ENCODE measurements around the gene PPP1R3E.

PPP1R3E gene

GRCh38 chr14:23252006-23252405 lies 50.7 kb downstream of the PPP1R3E start:
- no peak for TF ChIP-seq CTCF (IDR thresholded peaks at IDR 0.05)

GRCh38 chr14:23249824-23250223 lies 52.8 kb downstream of the PPP1R3E start:
- no peak for TF ChIP-seq CTCF (IDR thresholded peaks at IDR 0.05)

- TF ChIP-seq CTCF (IDR thresholded peaks at IDR 0.05), result no peak
These were observed 54.1 kb downstream of the PPP1R3E start for GRCh38 chr14:23248601-23249000.
